K562 (cell line): ENCODE data around the gene ROBO3. TPM values are rescaled to one million over a fixed set of nuclear protein-coding genes. Genes with fewer than 3 reads are reported as not detected.

Experiments
- ATAC-seq: fragments of 200-7000 bp; cut with Tn5 transposase; 3 replicates; pipeline ENCODE4 v1.9.1; 2020; ENCODE audit warnings: moderate library complexity
- BruUV-seq: library from RNA; stranded (reverse); fragments of 400-500 nt; replicated peaks from 2 replicates; lab custom pipeline; 2021; lab: Mats Ljungman, UMichigan
- CTCF ChIA-PET: fragments of 300-600 bp; formaldehyde crosslinking; extraction: SDS; loops from one replicate; lab custom pipeline; 2021; ENCODE audit warnings: low intra/inter-chr PET ratio; lab: Yijun Ruan, JAX
- POLR2A ChIA-PET: fragments of 300-600, 350-650 bp; sonication (Branson Sonifier 250); formaldehyde crosslinking; extraction: SDS; loops from one replicate; lab custom pipeline; 2021; ENCODE audit warnings: antibody characterized with exemption, inconsistent platforms; lab: Yijun Ruan, JAX
- DNase-seq, 4 experiments: peaks; one replicate each; pipeline versions ENCODE4 v3.0.0 to v3.0.0-alpha.2; 2011 to 2018; ENCODE audit warnings: low spot score in 3 of 4, mixed read lengths in 3 of 4; ENCODE audit errors: extremely low read depth in 1 of 4
- FAIRE-seq: peaks from 2 replicates; lab custom pipeline; 2011; peaks lifted over from hg19 to GRCh38; lab: Jason Lieb, UNC
- H2AFZ ChIP-seq: 2 replicates; pipeline ENCODE4 v1.6.0; 2011; ENCODE audit warnings: low read depth, low read length, control low read depth, inconsistent platforms
- H3K27ac ChIP-seq: fragments of 200-600 bp; 3 replicates; pipeline ENCODE4 v1.8.0; 2011; ENCODE audit warnings: low read depth, mild to moderate bottlenecking, control low read depth, inconsistent platforms, low read length, moderate library complexity, mixed read lengths; ENCODE audit errors: extremely low read depth
- H3K27me3 ChIP-seq, 2 experiments: fragments of 300-600 bp in 1 of 2; 2 replicates in 1 of 2; 3 replicates in 1 of 2; pipeline versions ENCODE4 v1.6.0 to v1.8.0; 2011; ENCODE audit warnings: inconsistent platforms in 2 of 2, low read length in 2 of 2, mild to moderate bottlenecking in 1 of 2, mixed read lengths in 1 of 2, moderate library complexity in 1 of 2; ENCODE audit not compliant: control insufficient read depth in 2 of 2, insufficient read depth in 2 of 2
- H3K36me3 ChIP-seq: fragments of 300-600 bp; 3 replicates; pipeline ENCODE4 v1.8.0; 2011; ENCODE audit warnings: mild to moderate bottlenecking, low read length, inconsistent platforms; ENCODE audit not compliant: control insufficient read depth, insufficient read depth
- H3K4me1 ChIP-seq, 2 experiments: fragments of 200-600 bp in 1 of 2; replicated peaks in 1 of 2; 2 replicates in 1 of 2; 3 replicates in 1 of 2; pipeline versions ENCODE4 v1.5.1 to v1.8.0; 2011; ENCODE audit warnings: inconsistent platforms in 2 of 2, low read length in 2 of 2, mild to moderate bottlenecking in 1 of 2, mixed read lengths in 1 of 2, moderate library complexity in 1 of 2; ENCODE audit not compliant: control insufficient read depth in 2 of 2, insufficient read depth in 2 of 2
- H3K4me2 ChIP-seq: 2 replicates; pipeline ENCODE4 v1.6.1; 2011; ENCODE audit warnings: low read length, control low read depth, inconsistent platforms, mixed read lengths; ENCODE audit not compliant: insufficient read depth
- H3K4me3 ChIP-seq: fragments of 200-600 bp; sonication (generic), shearing (Covaris generic); 2 replicates; pipeline ENCODE4 v1.5.1; 2016; ENCODE audit warnings: control low read depth, inconsistent platforms
- H3K79me2 ChIP-seq: fragments of 200-600 bp; 3 replicates; pipeline ENCODE4 v1.8.0; 2011; ENCODE audit warnings: low read length, inconsistent platforms; ENCODE audit not compliant: control insufficient read depth, insufficient read depth
- H3K9ac ChIP-seq, 2 experiments: 2 replicates each; pipeline versions ENCODE4 v1.6.0 to v1.6.1; 2011; ENCODE audit warnings: low read depth in 2 of 2, low read length in 2 of 2, control low read depth in 1 of 2, inconsistent platforms in 1 of 2, mild to moderate bottlenecking in 1 of 2, mixed read lengths in 1 of 2; ENCODE audit not compliant: insufficient read depth in 1 of 2
- H3K9me1 ChIP-seq: one replicate; pipeline ENCODE4 v1.6.0; 2011; ENCODE audit warnings: inconsistent platforms, mild to moderate bottlenecking, low read length, moderate library complexity; ENCODE audit not compliant: control insufficient read depth, insufficient read depth
- H3K9me3 ChIP-seq: replicated peaks from 2 replicates; pipeline ENCODE4 v1.5.1; 2011; ENCODE audit warnings: low read depth, low read length, inconsistent platforms; ENCODE audit not compliant: control insufficient read depth, insufficient read depth
- H4K20me1 ChIP-seq: replicated peaks from 2 replicates; pipeline ENCODE4 v1.6.1; 2011; ENCODE audit warnings: low read length, inconsistent platforms, mixed read lengths; ENCODE audit not compliant: control insufficient read depth, insufficient read depth
- ARNT ChIP-seq, 2 experiments: fragments of 450-650 bp; IDR thresholded peaks; 2 replicates each; pipeline ENCODE4 v1.6.1; 2016; ENCODE audit warnings: mild to moderate bottlenecking in 1 of 2
- ESRRA ChIP-seq: fragments of 450-650 bp; IDR thresholded peaks from 2 replicates; pipeline ENCODE4 v1.6.1; 2014; ENCODE audit warnings: low read depth, mild to moderate bottlenecking, moderate library complexity, borderline replicate concordance
- MXI1 ChIP-seq: IDR thresholded peaks from 2 replicates; pipeline ENCODE4 v1.6.1; 2011; ENCODE audit warnings: low read depth, mild to moderate bottlenecking, improper control_type of control experiment, low read length
- NEUROD1 ChIP-seq: fragments of 150-350 bp; IDR thresholded peaks from 2 replicates; pipeline ENCODE4 v1.6.1; 2014; ENCODE audit warnings: borderline replicate concordance, low read length, low read depth; ENCODE audit not compliant: partially characterized antibody
- RCOR1 ChIP-seq, 2 experiments: IDR thresholded peaks; 2 replicates each; pipeline ENCODE4 v1.6.1; 2012; ENCODE audit warnings: low read depth in 2 of 2, low read length in 2 of 2, borderline replicate concordance in 1 of 2, improper control_type of control experiment in 1 of 2
- SOX6 ChIP-seq: fragments of 450-650 bp; IDR thresholded peaks from 2 replicates; pipeline ENCODE4 v1.6.1; 2014; ENCODE audit warnings: mild to moderate bottlenecking
- TBP ChIP-seq: optimal IDR thresholded peaks from 2 replicates; pipeline ENCODE3; 2011; ENCODE audit warnings: low read depth, low read length, improper control_type of control experiment
- THRAP3 ChIP-seq: fragments of 450-650 bp; IDR thresholded peaks from 2 replicates; pipeline ENCODE4 v1.6.1; 2016; ENCODE audit warnings: mild to moderate bottlenecking, inconsistent platforms, borderline replicate concordance
- ZBTB7A ChIP-seq: IDR thresholded peaks from 2 replicates; pipeline ENCODE4 v1.6.1; 2011; ENCODE audit warnings: low read depth, mild to moderate bottlenecking, low read length, moderate library complexity, borderline replicate concordance; ENCODE audit not compliant: control insufficient read depth
- ZC3H11A ChIP-seq: IDR thresholded peaks from 2 replicates; pipeline ENCODE4 v1.6.1; 2012; ENCODE audit warnings: low read depth, low read length, improper control_type of control experiment
- ZNF384 ChIP-seq: IDR thresholded peaks from 2 replicates; pipeline ENCODE4 v1.6.1; 2012; ENCODE audit warnings: low read depth, low read length, improper control_type of control experiment
- ZNF584 ChIP-seq: fragments of 200-800 bp; sonication (Bioruptor generic); IDR thresholded peaks from 2 replicates; pipeline ENCODE4 v1.6.1; 2016; ENCODE audit warnings: low read depth, mild to moderate bottlenecking, missing genetic modification characterization, missing compliant biosample characterization
- WGBS: fragments of 100-300 bp; shearing (Covaris generic); methylation state at CpG from one replicate; pipeline ENCODE4 v1.1.6; 2016; ENCODE audit warnings: low coverage, mixed read lengths; ENCODE audit not compliant: insufficient coverage; ENCODE audit errors: missing lambda C conversion rate; 5-methylcytosine and 5-hydroxymethylcytosine counted together
- in situ Hi-C: fragments of 300-500 bp; cut with MboI; formaldehyde crosslinking; loops from 4 replicates; pipeline ENCODE4 v1.15.0; 2018; ENCODE audit warnings: inconsistent platforms, mixed read lengths
- intact Hi-C: fragments of 100-400 bp; cut with micrococcal nuclease; formaldehyde crosslinking; loops from 2 replicates; pipeline ENCODE4 v1.14.2; 2022
- polyA plus RNA-seq, 8 experiments: library from polyadenylated mRNA; depleted of rRNA in 4 of 8; stranded (reverse) in 5 of 8; unstranded in 3 of 8; fragments of >200 nt; fragmentation: Nextera tagmentation in 2 of 8; fragmentation: Illumina TruSeq in 1 of 8; extraction: Ambion mirVana in 2 of 8; extraction: Trizol in 1 of 8; gene quantifications; 2 replicates each; pipeline versions ENCODE4 v1.2.1 to v1.2.3, GENCODE V29; 2011 to 2014; ENCODE audit warnings: inconsistent platforms in 1 of 8, missing spikeins in 1 of 8
- total RNA-seq, 7 experiments: library from RNA; depleted of rRNA in 6 of 7; stranded (reverse); fragments of >200 nt in 6 of 7; fragmentation: Illumina TruSeq in 2 of 7; extraction: Trizol in 2 of 7; gene quantifications; 2 replicates each; pipeline versions ENCODE4 v1.2.1 to v1.2.3, GENCODE V29; 2011 to 2021; ENCODE audit warnings: low replicate concordance in 1 of 7
- TF ChIP-seq, protein P1 (sequence below): fragments of 450-650 bp; formaldehyde crosslinking; IDR thresholded peaks from 2 replicates; pipeline ENCODE4 v1.4.0; 2020; ENCODE audit warnings: mild to moderate bottlenecking, mixed read lengths

The ROBO3 gene
- total and polyA plus RNA-seq, 9 of the 15 experiments (the other 6 are each of a cell fraction or from before 2014, with no cell fraction given): 0.29 to 1.4 (median 0.97) TPM; not detected in 2

GRCh38 chr11:124896071-124896750 lies 31.0 kb downstream of the ROBO3 start (continued):
- TF ChIP-seq ZBTB7A: no peak

GRCh38 chr11:124896821-124897391 lies 31.7 kb downstream of the ROBO3 start:
- peaks cover 14 to 59% of the 10 kb centered on the region in 2 experiments for H3K27me3 ChIP-seq
- no peak for ATAC-seq
- no peak for FAIRE-seq
- TF ChIP-seq TBP: no peak
- no peak for TF ChIP-seq RCOR1 (IDR thresholded peaks at IDR 0.05; ENCODE audit: borderline replicate concordance in 1 of 2, low read depth in 2 of 2, low read length in 2 of 2)
- no peak for TF ChIP-seq THRAP3
- no peak for TF ChIP-seq ESRRA
- TF ChIP-seq SOX6: no peak
- TF ChIP-seq ARNT (IDR thresholded peaks at IDR 0.05): no peak
- TF ChIP-seq ZNF584 (CRISPR knock-in tag): no peak
- TF ChIP-seq, protein P1, sequence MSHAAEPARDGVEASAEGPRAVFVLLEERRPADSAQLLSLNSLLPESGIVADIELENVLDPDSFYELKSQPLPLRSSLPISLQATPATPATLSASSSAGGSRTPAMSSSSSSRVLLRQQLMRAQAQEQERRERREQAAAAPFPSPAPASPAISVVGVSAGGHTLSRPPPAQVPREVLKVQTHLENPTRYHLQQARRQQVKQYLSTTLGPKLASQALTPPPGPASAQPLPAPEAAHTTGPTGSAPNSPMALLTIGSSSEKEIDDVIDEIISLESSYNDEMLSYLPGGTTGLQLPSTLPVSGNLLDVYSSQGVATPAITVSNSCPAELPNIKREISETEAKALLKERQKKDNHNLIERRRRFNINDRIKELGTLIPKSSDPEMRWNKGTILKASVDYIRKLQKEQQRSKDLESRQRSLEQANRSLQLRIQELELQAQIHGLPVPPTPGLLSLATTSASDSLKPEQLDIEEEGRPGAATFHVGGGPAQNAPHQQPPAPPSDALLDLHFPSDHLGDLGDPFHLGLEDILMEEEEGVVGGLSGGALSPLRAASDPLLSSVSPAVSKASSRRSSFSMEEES (CRISPR knock-in tag): no peak
- no peak for TF ChIP-seq MXI1
- no peak for TF ChIP-seq ZNF384
- no peak for TF ChIP-seq ZC3H11A
- TF ChIP-seq NEUROD1: no peak

More at GRCh38 chr11:124896821-124897391, 31.7 kb downstream of the ROBO3 start:
- Histone ChIP-seq H3K36me3 (no peaks in the 10 kb centered on the region), H3K4me2 (no peak overlapping the region), H3K9ac (no peak overlapping the region), H3K27ac (no peak overlapping the region), H4K20me1 (0 out of 2 replicates have a peak, but pooled peaks cover 4% of the 10 kb centered on the region), H3K9me3 (no peaks in the 10 kb centered on the region), H2AFZ (no peak overlapping the region), H3K4me1 (no peaks in the 10 kb centered on the region), H3K4me3 (no peak overlapping the region), H3K9me1 (peaks cover 2% of the 10 kb centered on the region), H3K79me2 (no peaks in the 10 kb centered on the region)
- in situ Hi-C loops (no loop called here), intact Hi-C loops (no loop called here)
- WGBS: 2% methylated on average over 9 of the region's 9 CpGs
- ChIA-PET CTCF (no interaction called here), POLR2A (interaction anchor here (0.6 kb wide), 1 partner anchor 8 kb away, joined by 3 read pairs; no protein-coding TSS in a partner anchor)
- no peak for DNase-seq
- BruUV-seq: no TSS peak
